GM23338 (cell line): ENCODE results near the gene CORO1C.

Source experiments
- CTCF ChIP-seq, 2 experiments: fragments of 200-600 bp in 1 of 2; sonication (generic) in 1 of 2; conservative IDR thresholded peaks; 2 replicates each; pipeline versions ENCODE4 v1.5.1 to v1.6.1; 2016 to 2017; ENCODE audit warnings: antibody characterized with exemption in 2 of 2, low read depth in 2 of 2, mild to moderate bottlenecking in 2 of 2, moderate library complexity in 1 of 2
- EZH2 ChIP-seq: fragments of 200-600 bp; sonication (generic); IDR thresholded peaks from one replicate; pipeline ENCODE4 v1.8.0; 2017; ENCODE audit warnings: antibody characterized with exemption, mild to moderate bottlenecking, low read depth; ENCODE audit not compliant: unreplicated experiment
- EZH2phosphoT487 ChIP-seq: fragments of 200-600 bp; sonication (generic); IDR thresholded peaks from one replicate; pipeline ENCODE4 v1.8.1; 2018; ENCODE audit warnings: antibody characterized with exemption; ENCODE audit not compliant: unreplicated experiment
- POLR2AphosphoS5 ChIP-seq: IDR thresholded peaks from 2 replicates; pipeline ENCODE4 v1.6.1; 2016; ENCODE audit warnings: antibody characterized with exemption, low read depth
- REST ChIP-seq: IDR thresholded peaks from one replicate; pipeline ENCODE4 v1.6.1; 2018; ENCODE audit warnings: antibody characterized with exemption; ENCODE audit not compliant: unreplicated experiment
- STAT1 ChIP-seq: IDR thresholded peaks from one replicate; pipeline ENCODE4 v1.6.1; 2016; ENCODE audit warnings: antibody characterized with exemption; ENCODE audit not compliant: unreplicated experiment

- TF ChIP-seq CTCF (conservative IDR thresholded peaks at IDR 0.05; ENCODE audit: low read depth in 2 of 2): no peak
- no peak for TF ChIP-seq POLR2AphosphoS5
- no peak for TF ChIP-seq STAT1
- TF ChIP-seq EZH2: no peak
- TF ChIP-seq REST: no peak
- TF ChIP-seq EZH2phosphoT487: no peak
These were observed 61.2 kb downstream of the CORO1C start for GRCh38 chr12:108670066-108670631.
